NCI-H1092 treated with DMSO at 0.1 percent for 48 hours (cell line): Measurements from ENCODE around the gene SPOCK2.
"Not testable (repeated sequence)": the region's sequence is repeated elsewhere in the genome, so short reads cannot be mapped to it uniquely, and the experiment has no call there.

Experiments
- DNase-seq: peaks from one replicate; lab custom pipeline; 2025; lab: John Stamatoyannopoulos, UW

Gene SPOCK2, protein sequence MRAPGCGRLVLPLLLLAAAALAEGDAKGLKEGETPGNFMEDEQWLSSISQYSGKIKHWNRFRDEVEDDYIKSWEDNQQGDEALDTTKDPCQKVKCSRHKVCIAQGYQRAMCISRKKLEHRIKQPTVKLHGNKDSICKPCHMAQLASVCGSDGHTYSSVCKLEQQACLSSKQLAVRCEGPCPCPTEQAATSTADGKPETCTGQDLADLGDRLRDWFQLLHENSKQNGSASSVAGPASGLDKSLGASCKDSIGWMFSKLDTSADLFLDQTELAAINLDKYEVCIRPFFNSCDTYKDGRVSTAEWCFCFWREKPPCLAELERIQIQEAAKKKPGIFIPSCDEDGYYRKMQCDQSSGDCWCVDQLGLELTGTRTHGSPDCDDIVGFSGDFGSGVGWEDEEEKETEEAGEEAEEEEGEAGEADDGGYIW

DNA sequence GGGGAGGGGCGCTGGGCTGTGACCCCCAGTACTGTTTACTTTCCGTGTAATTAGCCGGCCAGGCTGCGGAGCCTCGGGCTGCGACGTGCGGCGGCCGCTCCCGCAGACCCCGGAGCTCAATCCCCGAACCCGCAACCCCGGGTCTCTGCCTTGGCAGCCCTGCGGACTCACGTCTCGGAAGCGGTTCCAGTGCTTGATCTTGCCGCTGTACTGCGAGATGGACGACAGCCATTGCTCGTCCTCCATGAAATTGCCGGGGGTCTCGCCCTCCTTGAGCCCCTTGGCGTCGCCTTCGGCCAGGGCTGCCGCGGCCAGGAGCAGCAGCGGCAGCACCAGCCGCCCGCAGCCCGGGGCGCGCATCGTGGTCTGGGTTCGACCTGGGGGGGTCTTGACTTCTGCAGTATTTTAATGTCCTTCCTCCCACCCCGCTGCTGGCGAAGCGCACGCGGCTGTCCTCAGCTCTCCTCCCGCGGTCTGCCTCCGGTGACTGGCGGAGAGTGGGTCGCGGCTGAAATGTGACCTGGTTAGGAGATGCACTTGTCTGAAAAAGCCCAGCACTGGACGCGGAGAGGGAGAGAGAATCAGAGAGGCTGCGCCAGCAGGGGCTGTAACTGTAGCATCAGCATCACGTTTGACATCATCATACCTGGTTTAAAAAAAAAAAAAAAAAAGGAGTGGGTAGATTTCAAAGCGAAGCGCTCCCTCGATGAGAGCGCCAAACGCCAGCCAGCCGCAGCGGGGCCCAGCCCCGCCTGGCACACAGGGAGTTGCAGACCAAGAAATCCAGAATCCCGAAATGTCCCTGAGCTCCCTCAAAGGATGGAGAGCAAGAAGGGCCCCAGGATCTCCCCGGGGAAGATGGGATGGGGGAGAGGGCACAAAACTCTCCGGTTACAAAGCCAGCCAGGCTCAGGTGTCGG lies at the start of gene SPOCK2:
SPOCK2 (minus strand) TSS at position 583 of the 920 bp plus-strand sequence; CDS start at position 360, 223 bp downstream.
- peak; percentile 69 for DNase-seq

DNA sequence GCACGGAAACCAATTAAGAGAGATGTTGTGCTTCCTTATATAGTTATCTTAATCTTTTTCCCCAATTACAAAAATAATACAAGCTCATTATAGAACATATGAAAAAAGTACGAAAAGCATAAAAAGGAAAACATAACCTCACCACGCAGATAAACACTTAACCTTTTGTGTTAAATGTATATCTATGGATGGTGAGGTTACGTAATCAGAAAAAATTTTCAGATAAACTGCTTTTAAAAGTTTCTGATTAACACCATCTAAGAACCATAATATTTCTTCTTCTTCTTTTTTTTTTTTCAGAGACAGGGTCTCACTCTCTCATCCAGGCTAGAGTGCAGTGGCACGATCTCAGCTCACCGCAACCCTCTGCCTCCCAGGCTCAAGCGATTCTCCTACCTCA lies 49.2 kb upstream of the SPOCK2 start:
- no peak for DNase-seq

DNA sequence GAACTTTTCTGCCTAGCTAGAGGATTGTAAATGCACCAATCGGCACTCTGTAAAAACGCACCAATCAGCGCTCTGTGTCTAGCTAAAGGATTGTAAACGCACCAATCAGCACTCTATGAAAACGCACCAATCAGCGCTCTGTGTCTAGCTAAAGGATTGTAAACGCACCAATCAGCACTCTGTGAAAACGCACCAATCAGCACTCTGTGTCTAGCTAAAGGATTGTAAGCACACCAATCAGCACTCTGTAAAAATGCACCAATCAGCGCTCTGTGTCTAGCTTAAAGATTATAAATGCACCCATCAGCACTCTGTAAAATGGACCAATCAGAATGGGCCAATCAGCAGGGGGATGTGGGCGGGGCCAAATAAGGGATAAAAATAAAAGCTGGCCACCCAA lies 47.9 kb upstream of the SPOCK2 start:
- not testable (repeated sequence) for DNase-seq

DNA sequence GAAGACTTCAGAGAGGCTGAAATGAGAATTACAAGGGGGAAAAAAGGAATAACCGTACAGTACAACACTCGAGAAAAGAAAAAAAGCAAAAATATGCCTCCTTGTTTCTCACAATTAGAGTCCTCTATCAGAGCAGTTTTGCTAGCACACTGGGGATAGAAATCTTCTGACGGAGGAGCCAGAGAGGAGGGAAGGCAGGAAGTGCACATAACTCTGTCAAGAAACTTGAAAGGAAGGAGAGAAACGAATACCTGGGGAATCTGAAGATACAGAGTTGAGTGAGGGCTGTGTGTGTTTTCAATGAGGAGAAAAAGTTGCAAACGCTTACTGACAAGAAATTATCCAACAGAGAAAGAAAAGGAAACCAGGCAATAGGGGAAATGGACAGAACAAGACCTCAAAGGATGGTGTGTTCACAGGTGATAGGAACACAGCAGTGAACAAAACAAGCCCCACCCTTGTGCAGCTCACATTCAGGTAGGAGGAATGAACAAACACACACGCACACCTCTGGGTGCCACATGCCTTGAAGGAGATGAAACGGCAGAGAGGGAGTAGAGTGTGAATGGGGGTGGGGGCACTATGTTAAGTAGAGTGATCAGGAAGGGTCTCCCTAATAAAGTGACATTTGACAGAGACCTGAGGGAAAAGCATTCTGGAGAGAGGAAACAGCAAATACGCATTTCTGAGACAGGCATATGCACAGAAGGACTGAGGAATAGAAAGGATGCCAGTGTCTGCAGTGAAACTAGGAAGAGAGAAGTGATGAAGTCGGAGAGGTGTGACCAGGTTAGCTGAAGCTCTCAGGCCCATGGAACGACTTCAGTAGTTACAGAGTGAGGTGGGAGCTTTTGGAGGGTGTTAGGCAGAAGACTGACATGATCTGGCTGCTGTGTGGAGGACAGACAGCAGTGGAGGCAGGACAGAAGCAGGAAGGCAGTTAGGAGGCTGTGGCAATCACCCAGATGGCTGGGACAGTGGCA lies 46.7 kb upstream of the SPOCK2 start:
- DNase-seq = no peak

DNA sequence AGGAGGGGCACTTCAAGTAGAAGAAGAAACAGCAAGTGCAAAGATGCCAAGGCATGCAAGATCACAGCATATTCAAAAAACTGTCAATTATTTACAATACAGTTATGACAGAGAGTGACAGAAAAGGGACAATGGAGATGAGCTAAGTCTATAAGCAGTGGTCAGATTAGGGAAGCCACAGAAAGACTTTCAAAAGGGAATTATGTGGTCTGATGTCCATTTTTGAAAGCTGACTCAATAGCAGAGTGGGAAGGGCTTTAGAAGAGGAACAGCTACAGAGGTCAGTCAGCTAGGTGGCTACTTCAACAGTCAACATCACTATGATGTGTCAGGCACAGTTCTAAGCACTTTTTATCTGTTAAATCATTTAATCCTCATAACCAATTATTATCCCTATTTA lies 45.2 kb upstream of the SPOCK2 start:
- DNase-seq = no peak

DNA sequence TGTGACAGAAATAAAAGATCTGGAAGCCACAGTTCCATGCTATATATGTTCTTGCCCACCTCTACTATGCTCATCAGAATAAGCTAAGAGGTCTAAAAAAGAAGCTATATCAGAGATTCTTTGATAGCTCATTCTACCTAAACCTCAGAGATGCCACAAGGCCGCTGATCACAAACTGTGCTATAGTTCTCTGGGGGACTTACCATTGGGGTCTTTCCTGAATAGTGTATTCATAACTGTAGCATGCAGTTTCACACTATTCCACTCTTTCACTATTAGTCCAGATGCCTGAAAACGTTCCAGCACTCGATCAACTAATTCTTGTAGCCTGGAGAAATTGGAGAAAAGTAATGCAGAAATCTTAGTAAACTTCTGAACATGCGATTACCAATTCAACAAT lies 44.5 kb upstream of the SPOCK2 start:
- DNase-seq = no peak

DNA sequence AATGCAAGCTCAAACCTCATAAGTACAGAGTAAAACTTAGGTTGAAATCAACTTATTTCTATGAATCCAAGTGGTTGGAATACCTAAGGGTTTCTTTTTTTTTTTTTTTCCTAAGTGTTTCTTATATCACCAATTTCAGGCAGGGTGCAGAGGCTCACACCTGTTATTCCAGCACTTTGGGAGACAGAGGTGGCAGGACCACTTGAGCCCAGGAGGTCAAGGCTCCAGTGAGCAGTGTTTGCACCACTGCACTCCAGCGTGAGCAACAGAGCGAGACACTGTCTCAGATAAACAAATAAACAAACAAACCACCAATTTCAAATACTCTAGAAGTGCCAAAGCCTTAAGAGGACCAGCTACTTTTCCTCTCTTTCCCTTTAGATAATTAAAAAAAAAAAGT lies 39.2 kb upstream of the SPOCK2 start:
- DNase-seq = no peak

DNA sequence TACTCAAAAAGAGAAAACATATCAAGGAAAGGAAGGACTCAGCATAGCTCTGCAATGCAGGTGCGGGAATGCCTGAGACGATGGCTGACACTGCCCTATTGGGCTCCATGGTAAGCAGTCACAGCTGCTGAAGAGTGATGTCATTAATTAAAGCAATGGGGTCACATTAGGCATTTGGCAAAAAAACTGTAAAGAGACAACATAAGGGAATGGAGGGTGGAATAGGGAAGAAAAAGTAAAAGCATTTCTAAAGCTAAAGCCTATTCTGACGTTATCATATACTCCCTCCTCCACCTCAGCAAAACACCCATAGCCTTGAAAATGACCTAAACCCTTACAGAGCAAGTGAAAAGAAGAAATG lies 38.5 kb upstream of the SPOCK2 start:
- no peak for DNase-seq

DNA sequence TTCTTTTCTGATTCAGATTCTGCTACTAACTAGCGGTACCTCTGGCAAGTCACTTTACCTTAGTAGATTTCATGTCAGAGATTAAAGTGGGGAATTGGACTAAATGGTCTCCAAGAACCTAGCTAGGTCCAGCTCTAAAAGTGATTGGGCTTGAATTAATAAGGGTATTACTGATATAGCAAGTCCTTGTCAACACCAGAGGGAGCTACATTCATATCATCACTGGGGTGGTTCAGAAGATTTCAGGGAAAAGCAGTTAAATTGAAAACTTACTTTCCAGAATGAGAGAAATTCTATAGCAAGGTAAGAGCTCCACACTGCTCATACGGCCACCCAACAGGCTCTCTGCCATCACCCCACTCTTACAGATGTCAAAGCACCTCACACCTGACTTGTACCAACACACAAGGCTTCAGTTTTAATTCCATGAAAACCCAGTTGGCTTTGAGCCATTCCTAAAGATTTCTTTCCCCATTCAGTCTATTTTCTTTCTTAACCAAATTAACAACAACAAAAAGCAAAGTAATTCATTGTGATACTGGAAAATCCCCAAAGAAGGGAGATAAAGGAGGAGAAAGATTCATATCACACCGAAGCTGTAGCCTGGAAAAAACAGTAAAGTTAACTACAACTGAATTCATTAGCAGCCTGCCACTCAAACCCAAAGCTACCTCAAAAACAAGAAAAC lies 38.0 kb upstream of the SPOCK2 start:
- DNase-seq = no peak

DNA sequence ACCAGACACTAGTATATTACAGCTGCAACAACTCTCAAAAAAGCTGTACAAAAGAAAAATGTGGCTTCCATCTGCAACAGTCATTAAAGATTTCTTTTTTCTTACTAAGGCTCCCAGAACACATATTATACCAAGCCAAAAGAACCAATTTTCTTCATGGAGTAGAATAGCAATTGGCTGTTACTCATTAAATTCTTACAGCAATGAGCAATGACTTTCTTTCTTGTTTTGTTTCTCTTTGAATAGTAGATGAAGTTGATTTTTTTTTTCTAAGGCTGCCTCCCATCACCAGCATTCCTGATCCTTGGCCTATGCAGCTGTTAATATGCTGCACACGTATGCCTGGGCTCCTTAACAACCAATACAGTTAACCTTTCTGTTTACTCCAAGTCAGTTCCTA lies 36.6 kb upstream of the SPOCK2 start:
- no peak for DNase-seq

DNA sequence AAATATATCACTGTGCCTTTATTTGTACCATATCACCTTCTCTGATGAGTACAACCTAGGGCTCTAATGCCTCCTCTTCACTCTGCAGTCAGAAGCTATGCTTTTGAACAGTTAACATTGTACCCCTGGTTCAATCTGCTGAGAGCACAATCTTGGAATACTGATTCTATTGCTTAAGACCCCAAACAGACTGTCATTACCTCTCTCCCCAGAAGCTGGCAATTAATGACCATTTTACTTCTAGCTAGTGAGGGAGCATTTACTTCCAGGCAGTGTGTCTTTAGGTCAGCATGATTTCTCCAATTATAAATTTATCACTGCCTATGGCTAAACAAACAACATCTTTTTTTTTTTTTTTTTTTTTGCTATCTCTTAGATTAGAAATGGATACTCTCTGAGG lies 36.0 kb upstream of the SPOCK2 start:
- no peak for DNase-seq

DNA sequence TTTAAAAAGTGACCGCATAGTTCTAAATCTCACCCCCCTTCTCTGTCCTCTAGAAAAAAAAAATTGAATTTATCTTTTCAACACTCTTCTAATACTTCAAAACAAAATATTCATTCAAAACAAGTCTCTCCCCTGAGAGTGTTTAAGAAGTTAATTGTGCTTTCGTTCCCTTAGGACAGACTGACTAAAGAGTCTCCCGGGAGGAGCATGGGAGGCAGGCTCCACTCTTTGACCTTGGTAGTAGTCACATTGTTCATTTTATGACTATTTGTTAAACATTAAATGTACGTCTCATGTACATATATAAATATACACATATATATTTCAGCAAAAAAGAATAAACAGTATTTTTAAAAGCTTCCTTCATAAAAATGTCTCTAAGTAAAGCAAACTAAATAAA lies 35.3 kb upstream of the SPOCK2 start:
- DNase-seq = no peak

DNA sequence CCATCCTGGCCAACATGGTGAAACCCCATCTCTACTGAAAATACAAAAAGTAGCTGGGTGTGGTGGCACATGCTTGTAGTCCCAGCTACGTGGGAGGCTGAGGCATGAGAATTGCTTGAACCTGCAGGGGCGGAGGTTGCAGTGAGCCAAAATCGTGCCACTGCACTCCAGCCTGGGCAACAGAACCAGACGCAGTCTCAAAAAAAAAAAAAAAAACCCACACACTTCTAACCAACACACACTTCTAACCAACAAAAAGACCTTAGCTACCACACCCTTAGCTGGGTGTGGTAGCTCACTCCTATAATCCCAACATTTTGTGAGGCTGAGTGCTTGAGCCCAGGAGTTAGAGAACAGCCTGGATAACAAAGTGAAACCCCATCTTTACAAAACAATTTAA lies 33.9 kb upstream of the SPOCK2 start:
- no peak for DNase-seq

DNA sequence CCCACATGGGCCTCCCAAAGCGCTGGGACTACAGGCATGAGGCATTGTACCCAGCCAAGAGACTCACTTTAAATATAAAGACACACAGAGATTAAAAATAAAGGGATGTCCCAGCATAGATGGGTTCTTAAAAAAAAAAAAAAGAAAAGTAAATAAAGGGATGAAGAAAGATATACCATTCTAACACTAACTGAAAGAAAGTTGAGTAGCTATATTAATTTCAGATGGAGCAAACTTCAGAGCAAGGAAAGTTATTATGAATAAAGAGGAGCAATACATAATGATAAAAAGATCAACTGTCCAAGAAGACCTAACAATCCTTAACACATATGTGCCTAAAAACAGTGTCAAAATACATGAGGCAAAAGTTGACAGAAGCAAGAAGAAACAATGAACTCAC lies 33.0 kb upstream of the SPOCK2 start:
- no peak for DNase-seq

DNA sequence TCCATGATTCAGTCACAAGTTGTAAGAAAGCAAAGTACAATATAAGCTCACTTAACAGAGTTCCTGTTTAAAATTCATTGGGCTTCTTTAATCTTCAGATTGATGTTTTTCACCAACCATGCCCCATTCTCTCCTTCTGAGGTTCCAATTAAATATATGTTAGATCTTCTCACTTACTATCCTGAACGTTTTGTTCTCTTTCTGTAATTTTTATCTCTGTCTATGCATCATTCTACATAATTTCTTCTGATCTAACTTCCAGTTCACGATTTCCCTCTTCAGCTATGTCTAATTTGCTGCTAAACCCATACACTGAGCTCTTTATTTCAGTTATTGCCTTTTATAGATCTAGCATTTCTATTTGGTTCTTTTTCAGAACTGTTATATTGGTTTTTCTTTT lies 28.0 kb upstream of the SPOCK2 start:
- DNase-seq = no peak

DNA sequence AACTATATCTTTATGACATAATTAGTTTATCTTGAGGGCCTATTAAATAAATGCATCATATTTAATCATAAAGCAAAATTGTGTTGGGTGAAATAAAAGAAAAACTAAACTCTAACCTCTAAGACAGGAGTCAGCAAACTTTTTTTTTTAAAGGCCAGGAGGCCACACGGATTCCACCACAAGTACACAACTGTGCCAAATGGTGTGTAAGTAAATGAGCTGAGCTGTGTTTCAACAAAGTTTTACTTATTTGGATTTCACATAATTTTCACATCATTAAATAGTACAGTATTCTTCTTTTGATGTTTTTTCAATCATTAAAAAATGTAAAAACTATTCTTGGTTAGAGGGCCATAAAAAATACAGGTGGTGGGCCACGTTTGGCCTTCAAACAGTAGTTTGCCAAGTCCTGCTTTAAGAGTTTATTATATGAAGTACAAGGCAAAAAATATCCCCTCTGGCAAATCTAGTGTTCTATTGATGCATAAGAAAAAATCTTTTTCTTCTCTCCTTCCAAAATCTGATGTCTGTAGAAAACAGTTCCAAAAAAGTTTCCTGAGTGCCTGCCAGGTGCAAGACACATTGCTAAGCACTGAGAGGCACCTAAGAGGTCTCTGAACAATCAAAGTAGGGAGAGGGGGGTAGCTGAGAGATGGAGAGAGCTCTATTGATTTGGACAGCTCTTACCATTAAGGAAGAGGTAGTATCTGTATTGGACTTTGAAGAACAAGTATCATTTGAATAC lies 26.5 kb upstream of the SPOCK2 start:
- no peak for DNase-seq

DNA sequence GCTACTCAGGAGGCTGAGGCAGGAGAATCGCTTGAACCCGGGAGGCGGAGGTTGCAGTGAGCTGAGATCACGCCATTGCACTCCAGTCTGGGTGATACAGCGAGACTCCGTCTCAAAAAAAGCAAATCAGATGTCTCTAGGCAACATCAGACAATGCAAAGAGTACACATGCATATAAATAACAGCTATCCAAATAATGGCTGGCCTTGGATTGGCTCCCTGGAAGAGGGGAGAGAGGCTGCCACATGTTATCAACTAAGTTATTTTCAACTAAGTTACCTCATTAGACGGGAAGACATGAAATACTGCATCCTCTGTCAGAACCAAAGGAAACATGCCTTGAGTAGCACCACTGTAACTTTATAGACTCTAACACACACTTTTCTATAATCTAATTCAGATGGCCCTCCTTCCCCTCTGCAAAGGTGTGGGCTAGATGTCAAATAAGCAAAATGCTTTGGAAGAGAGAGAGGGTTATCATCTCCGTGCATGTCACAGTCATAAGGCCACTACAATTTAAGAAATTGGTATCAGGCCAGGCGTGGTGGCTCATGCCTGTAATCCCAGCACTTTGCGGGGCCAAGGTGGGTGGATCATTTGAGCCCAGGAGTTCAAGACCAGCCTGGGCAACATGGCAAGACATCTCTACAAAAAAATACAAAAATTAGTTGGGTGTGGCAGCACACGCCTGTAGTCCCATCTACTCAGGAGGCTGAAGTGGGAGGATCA lies 22.5 kb upstream of the SPOCK2 start:
- DNase-seq = no peak

DNA sequence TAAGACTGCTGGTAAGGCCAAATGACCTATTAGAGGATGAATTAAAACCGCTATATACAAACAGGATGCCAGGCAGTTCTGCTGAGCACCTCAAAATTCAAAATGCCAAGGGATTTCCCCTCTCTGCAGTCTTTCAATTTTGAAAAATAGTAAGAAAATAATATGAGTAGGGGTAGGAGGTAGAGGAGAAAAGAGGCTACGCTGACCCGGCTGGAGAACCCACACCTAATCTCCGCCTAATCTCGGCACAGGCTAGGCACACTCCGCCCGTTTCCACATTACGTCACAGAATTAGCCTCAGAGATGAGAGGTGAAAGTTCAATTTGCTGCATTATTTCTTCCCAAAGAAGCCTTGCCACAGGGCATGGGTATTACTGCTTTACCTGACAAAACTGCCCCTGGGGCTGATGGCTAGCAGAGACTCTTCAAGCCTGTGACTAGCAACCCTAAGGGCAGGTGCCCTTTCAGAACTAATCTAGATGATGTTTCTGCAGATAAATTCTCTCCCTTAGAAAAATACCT lies 21.3 kb upstream of the SPOCK2 start:
- no peak for DNase-seq

DNA sequence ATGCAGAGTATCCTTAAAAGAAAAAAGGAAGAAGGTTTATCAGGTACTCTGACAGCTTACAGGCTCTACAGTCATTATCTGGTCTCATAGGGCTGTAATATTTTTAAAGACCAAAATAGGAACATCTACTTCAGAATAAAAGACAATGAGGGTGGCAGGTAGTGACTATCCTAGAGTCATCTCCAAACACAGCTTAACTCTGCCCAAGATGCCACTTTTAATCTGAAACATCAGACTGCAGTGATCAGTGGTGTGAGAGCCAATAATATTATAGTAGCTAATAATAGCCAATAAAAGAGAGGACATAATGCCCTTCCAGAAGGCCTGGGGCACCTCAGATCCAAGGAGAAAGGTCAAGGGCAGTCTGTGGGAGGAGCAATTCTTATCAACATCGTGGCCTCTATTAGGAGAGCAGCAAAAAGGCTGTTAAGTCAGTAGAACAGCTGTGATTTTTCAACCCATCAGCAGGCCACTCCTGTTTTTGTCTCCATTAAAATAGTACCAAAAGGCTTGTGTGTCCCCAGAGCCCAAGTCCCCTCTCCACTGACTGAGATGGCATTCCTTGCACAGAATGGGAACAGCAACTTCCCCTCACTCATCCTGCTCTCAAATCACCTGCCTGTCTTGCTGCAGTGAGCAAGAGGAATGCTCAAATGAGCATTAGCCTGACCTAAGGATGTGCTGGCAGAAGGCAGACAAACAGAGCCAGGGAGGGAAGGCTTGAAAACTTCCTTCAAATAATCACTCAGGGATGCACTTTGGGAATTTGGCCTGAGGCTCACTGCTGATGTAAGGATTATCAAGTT lies 20.7 kb upstream of the SPOCK2 start:
- DNase-seq = no peak
